ENCODE results near the gene SECTM1.
A peak's percentile ranks its signal among the peaks of the same experiment; 100 is the strongest.

The SECTM1 gene

GRCh38 chr17:82283208-82283749 lies 50.3 kb downstream of the SECTM1 start:
- TF ChIP-seq SNAI2 (CRISPR knock-in tag; IDR thresholded peaks at IDR 0.05) (no peak), ZNF70 (CRISPR knock-in tag; IDR thresholded peaks at IDR 0.05) (peak; percentile 36; the same call in 1 of the 2 replicates), CSDC2 (CRISPR knock-in tag; IDR thresholded peaks at IDR 0.05) (0 out of 2 replicates have a peak, but pooled peaks have one; percentile 66), ZFP3 (CRISPR knock-in tag; IDR thresholded peaks at IDR 0.05) (0 out of 2 replicates have a peak, but pooled peaks have one; percentile 28)
- peak; percentile 84 for ATAC-seq

- TF ChIP-seq POU6F1 (CRISPR knock-in tag; IDR thresholded peaks at IDR 0.05; ENCODE audit: borderline replicate concordance, low read depth) (no peak), CREB5 (CRISPR knock-in tag; IDR thresholded peaks at IDR 0.05; ENCODE audit: low read depth) (no peak), ZNF70 (CRISPR knock-in tag; IDR thresholded peaks at IDR 0.05) (no peak), PATZ1 (CRISPR knock-in tag; IDR thresholded peaks at IDR 0.05; ENCODE audit: borderline replicate concordance) (no peak), PPARA (CRISPR knock-in tag; IDR thresholded peaks at IDR 0.05; ENCODE audit: borderline replicate concordance) (no peak), BACH2 (CRISPR knock-in tag; IDR thresholded peaks at IDR 0.05; ENCODE audit: borderline replicate concordance) (no peak), ZNF565 (CRISPR knock-in tag; conservative IDR thresholded peaks at IDR 0.05; ENCODE audit: low read depth) (no peak), ZC3H10 (CRISPR knock-in tag; IDR thresholded peaks at IDR 0.05) (no peak), TOX (CRISPR knock-in tag; IDR thresholded peaks at IDR 0.05; ENCODE audit: borderline replicate concordance) (no peak), ESRRG (CRISPR knock-in tag; IDR thresholded peaks at IDR 0.05) (no peak), TSHZ2 (CRISPR knock-in tag; IDR thresholded peaks at IDR 0.05) (no peak), ZFP3 (CRISPR knock-in tag; IDR thresholded peaks at IDR 0.05) (no peak), ISL1 (CRISPR knock-in tag; IDR thresholded peaks at IDR 0.05) (no peak), SNAI2 (CRISPR knock-in tag; IDR thresholded peaks at IDR 0.05) (no peak), RARB (CRISPR knock-in tag; IDR thresholded peaks at IDR 0.05) (no peak), CSRNP3 (CRISPR knock-in tag; IDR thresholded peaks at IDR 0.05) (no peak)
- ATAC-seq: peak; percentile 41
Observed at GRCh38 chr17:82282239-82283207, 51.0 kb downstream of the SECTM1 start.

GRCh38 chr17:82281502-82282238 lies 51.9 kb downstream of the SECTM1 start:
- TF ChIP-seq TOX (CRISPR knock-in tag; IDR thresholded peaks at IDR 0.05; ENCODE audit: borderline replicate concordance) (no peak), POU6F1 (CRISPR knock-in tag; IDR thresholded peaks at IDR 0.05; ENCODE audit: borderline replicate concordance, low read depth) (no peak), RARB (CRISPR knock-in tag; IDR thresholded peaks at IDR 0.05) (no peak), CSRNP3 (CRISPR knock-in tag; IDR thresholded peaks at IDR 0.05) (no peak), PPARA (CRISPR knock-in tag; IDR thresholded peaks at IDR 0.05; ENCODE audit: borderline replicate concordance) (no peak), ZNF565 (CRISPR knock-in tag; conservative IDR thresholded peaks at IDR 0.05; ENCODE audit: low read depth) (no peak), ZFP3 (CRISPR knock-in tag; IDR thresholded peaks at IDR 0.05) (no peak)
- ATAC-seq: peak; percentile 37
